ENCODE results near the gene MCUR1. TPM values are rescaled to one million over a fixed set of nuclear protein-coding genes. Genes with fewer than 3 reads are reported as not detected.
"Not testable (repeated sequence)": the region's sequence is repeated elsewhere in the genome, so short reads cannot be mapped to it uniquely, and the experiment has no call there.

MCUR1 gene
- total RNA-seq, 1 donor = 5.5 TPM

- H3K27me3 ChIP-seq (ENCODE audit: insufficient read depth, low read length) = no peaks in the 10 kb centered on the region
- no peaks in the 10 kb centered on the region for H3K9me3 ChIP-seq (ENCODE audit: low read depth, low read length)
- H3K4me3 ChIP-seq (ENCODE audit: low read length) = no peak overlapping the region
- H3K4me1 ChIP-seq (ENCODE audit: insufficient read depth, low read length) = peaks cover 24% of the 10 kb centered on the region
Observed at GRCh38 chr6:13811627-13812358, 2.6 kb downstream of the MCUR1 start.

- Histone ChIP-seq H3K4me1 (ENCODE audit: insufficient read depth, low read length) (peaks cover 24% of the 10 kb centered on the region), H3K4me3 (ENCODE audit: low read length) (no peak overlapping the region), H3K27me3 (ENCODE audit: insufficient read depth, low read length) (no peaks in the 10 kb centered on the region), H3K9me3 (ENCODE audit: low read depth, low read length) (no peaks in the 10 kb centered on the region)
Observed at GRCh38 chr6:13810688-13811446, 3.5 kb downstream of the MCUR1 start.

- Histone ChIP-seq H3K9me3 (ENCODE audit: low read depth, low read length) (no peaks in the 10 kb centered on the region), H3K4me1 (ENCODE audit: insufficient read depth, low read length) (peaks cover 20% of the 10 kb centered on the region), H3K4me3 (ENCODE audit: low read length) (no peak overlapping the region), H3K27me3 (ENCODE audit: insufficient read depth, low read length) (no peaks in the 10 kb centered on the region)
Observed at GRCh38 chr6:13808801-13809200, 5.6 kb downstream of the MCUR1 start.

- Histone ChIP-seq H3K27me3 (ENCODE audit: insufficient read depth, low read length) (no peaks in the 10 kb centered on the region), H3K4me3 (ENCODE audit: low read length) (no peak overlapping the region), H3K9me3 (ENCODE audit: low read depth, low read length) (no peaks in the 10 kb centered on the region), H3K4me1 (ENCODE audit: insufficient read depth, low read length) (peaks cover 10% of the 10 kb centered on the region)
Observed at GRCh38 chr6:13807696-13808095, 6.7 kb downstream of the MCUR1 start.

GRCh38 chr6:13803581-13803980 lies 10.8 kb downstream of the MCUR1 start:
- Histone ChIP-seq H3K4me1 (ENCODE audit: insufficient read depth, low read length) (no peaks in the 10 kb centered on the region), H3K4me3 (ENCODE audit: low read length) (no peak overlapping the region), H3K9me3 (ENCODE audit: low read depth, low read length) (no peaks in the 10 kb centered on the region), H3K27me3 (ENCODE audit: insufficient read depth, low read length) (no peaks in the 10 kb centered on the region)

GRCh38 chr6:13800615-13801014 lies 13.7 kb downstream of the MCUR1 start:
- Histone ChIP-seq H3K9me3 (ENCODE audit: low read depth, low read length) (no peaks in the 10 kb centered on the region), H3K27me3 (ENCODE audit: insufficient read depth, low read length) (no peaks in the 10 kb centered on the region), H3K4me1 (ENCODE audit: insufficient read depth, low read length) (no peaks in the 10 kb centered on the region), H3K4me3 (ENCODE audit: low read length) (no peak overlapping the region)

- Histone ChIP-seq H3K27me3 (ENCODE audit: insufficient read depth, low read length) (no peaks in the 10 kb centered on the region), H3K4me3 (ENCODE audit: low read length) (no peak overlapping the region), H3K4me1 (ENCODE audit: insufficient read depth, low read length) (no peaks in the 10 kb centered on the region), H3K9me3 (ENCODE audit: low read depth, low read length) (no peaks in the 10 kb centered on the region)
Observed at GRCh38 chr6:13796781-13797180, 17.6 kb downstream of the MCUR1 start.

- no peaks in the 10 kb centered on the region for H3K4me1 ChIP-seq (ENCODE audit: insufficient read depth, low read length)
- no peaks in the 10 kb centered on the region for H3K27me3 ChIP-seq (ENCODE audit: insufficient read depth, low read length)
- H3K4me3 ChIP-seq (ENCODE audit: low read length) = no peak overlapping the region
- H3K9me3 ChIP-seq (ENCODE audit: low read depth, low read length) = no peaks in the 10 kb centered on the region
Observed at GRCh38 chr6:13795041-13795750, 19.2 kb downstream of the MCUR1 start.

- Histone ChIP-seq H3K4me1 (ENCODE audit: insufficient read depth, low read length) (no peaks in the 10 kb centered on the region), H3K9me3 (ENCODE audit: low read depth, low read length) (no peaks in the 10 kb centered on the region), H3K27me3 (ENCODE audit: insufficient read depth, low read length) (no peaks in the 10 kb centered on the region), H3K4me3 (ENCODE audit: low read length) (no peak overlapping the region)
Observed at GRCh38 chr6:13794184-13794583, 20.2 kb downstream of the MCUR1 start.

- no peaks in the 10 kb centered on the region for H3K27me3 ChIP-seq (ENCODE audit: insufficient read depth, low read length)
- no peaks in the 10 kb centered on the region for H3K4me1 ChIP-seq (ENCODE audit: insufficient read depth, low read length)
- no peaks in the 10 kb centered on the region for H3K9me3 ChIP-seq (ENCODE audit: low read depth, low read length)
- no peak overlapping the region for H3K4me3 ChIP-seq (ENCODE audit: low read length)
Observed at GRCh38 chr6:13789746-13790145, 24.6 kb downstream of the MCUR1 start.

- no peaks in the 10 kb centered on the region for H3K9me3 ChIP-seq (ENCODE audit: low read depth, low read length)
- no peaks in the 10 kb centered on the region for H3K4me1 ChIP-seq (ENCODE audit: insufficient read depth, low read length)
- H3K27me3 ChIP-seq (ENCODE audit: insufficient read depth, low read length) = no peaks in the 10 kb centered on the region
- H3K4me3 ChIP-seq (ENCODE audit: low read length) = no peak overlapping the region
Observed at GRCh38 chr6:13788820-13789219, 25.5 kb downstream of the MCUR1 start.

GRCh38 chr6:13787137-13787536 lies 27.2 kb downstream of the MCUR1 start:
- Histone ChIP-seq H3K4me1 (ENCODE audit: insufficient read depth, low read length) (no peaks in the 10 kb centered on the region), H3K9me3 (ENCODE audit: low read depth, low read length) (no peaks in the 10 kb centered on the region), H3K4me3 (ENCODE audit: low read length) (no peak overlapping the region), H3K27me3 (ENCODE audit: insufficient read depth, low read length) (no peaks in the 10 kb centered on the region)

- not testable (repeated sequence) for H3K27me3 ChIP-seq (ENCODE audit: insufficient read depth, low read length); H3K9me3 ChIP-seq (ENCODE audit: low read depth, low read length); H3K4me1 ChIP-seq (ENCODE audit: insufficient read depth, low read length); H3K4me3 ChIP-seq (ENCODE audit: low read length)
Observed at GRCh38 chr6:13780162-13780561, 34.2 kb downstream of the MCUR1 start.

GRCh38 chr6:13778028-13778427 lies 36.3 kb downstream of the MCUR1 start:
- no peaks in the 10 kb centered on the region for H3K4me1 ChIP-seq (ENCODE audit: insufficient read depth, low read length)
- H3K27me3 ChIP-seq (ENCODE audit: insufficient read depth, low read length) = no peaks in the 10 kb centered on the region
- no peak overlapping the region for H3K4me3 ChIP-seq (ENCODE audit: low read length)
- H3K9me3 ChIP-seq (ENCODE audit: low read depth, low read length) = no peaks in the 10 kb centered on the region

GRCh38 chr6:13776602-13777001 lies 37.8 kb downstream of the MCUR1 start:
- Histone ChIP-seq H3K4me1 (ENCODE audit: insufficient read depth, low read length) (no peaks in the 10 kb centered on the region), H3K27me3 (ENCODE audit: insufficient read depth, low read length) (no peaks in the 10 kb centered on the region), H3K4me3 (ENCODE audit: low read length) (no peak overlapping the region), H3K9me3 (ENCODE audit: low read depth, low read length) (no peaks in the 10 kb centered on the region)

All from mononuclear cell (primary cell).